CD4-positive, alpha-beta T cell treated with Interleukin-15 for 4 hours (primary cell): Measurements from ENCODE around the gene LRCH2.

ENCODE experiments used
- DNase-seq: peaks from one replicate; pipeline ENCODE4 v3.0.0-alpha.2; 2020; ENCODE audit warnings: low spot score

The LRCH2 gene

GRCh38 chrX:115065304-115065703 lies 168.6 kb downstream of the LRCH2 start:
- no peak for DNase-seq
